Measurements from ENCODE around the gene TBC1D25.

TBC1D25 gene

DNA sequence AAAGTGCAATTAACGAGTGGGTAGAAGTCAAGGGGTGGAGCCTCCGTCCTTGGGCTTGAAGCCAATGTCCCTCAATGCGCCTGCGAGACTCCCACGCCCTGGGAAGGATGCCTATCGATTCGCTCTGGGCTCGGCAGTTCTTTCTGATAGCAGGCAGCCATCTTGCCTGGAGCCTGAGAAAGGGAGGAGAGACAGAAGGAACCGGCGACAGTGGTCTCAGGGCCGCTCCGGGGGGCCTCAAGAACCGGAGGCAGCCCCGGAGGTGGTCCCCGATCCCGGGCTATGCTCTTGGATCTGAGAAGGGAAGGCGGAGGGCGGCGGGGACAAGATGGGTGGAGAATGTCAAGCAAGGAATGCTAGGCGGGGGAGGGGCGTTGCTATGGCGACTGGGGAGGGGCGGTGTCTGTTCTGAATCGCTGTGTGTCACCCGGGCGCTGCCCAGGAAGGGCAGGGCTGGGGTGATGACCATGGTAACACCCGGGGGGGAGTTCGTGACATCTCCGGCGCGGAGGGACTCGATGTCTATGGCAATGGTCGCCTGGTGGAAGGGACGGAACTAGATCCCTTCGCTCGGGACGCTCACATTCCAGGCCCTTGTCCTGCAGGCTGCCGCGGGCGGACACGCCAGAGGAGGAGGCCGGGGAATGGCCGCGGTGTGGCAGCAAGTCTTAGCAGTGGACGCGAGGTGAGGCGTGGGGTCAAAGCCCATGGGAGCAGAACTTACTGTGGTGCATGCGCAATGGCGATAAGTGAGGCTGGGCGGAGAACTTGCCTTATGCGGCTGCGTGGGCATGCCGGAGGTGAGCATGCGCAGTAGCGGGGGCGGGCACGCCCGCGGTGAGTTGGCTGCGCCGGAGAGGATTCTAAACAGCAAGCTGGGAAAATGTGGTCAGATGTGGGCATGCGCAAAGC lies 58.1 kb downstream of the TBC1D25 start, which contains the start of gene WDR13:
Gene WDR13 (plus strand): TSS at position 140 of the 912 bp plus-strand sequence. CDS start 505 bp downstream, at position 645.
- peak; percentile 68 for DNase-seq (ENCODE audit: low read depth, low spot score)
- peak within 1 kb of the TSS; percentile 90 for H3K27ac ChIP-seq

GRCh38 chrX:48598614-48599013 lies 59.1 kb downstream of the TBC1D25 start:
- H3K27ac ChIP-seq: peak overlapping the region; percentile 90
- no peak for DNase-seq (ENCODE audit: low read depth, low spot score)

- DNase-seq (ENCODE audit: low read depth, low spot score): no peak
- no peak overlapping the region for H3K27ac ChIP-seq
Observed at GRCh38 chrX:48599341-48599740, 59.8 kb downstream of the TBC1D25 start.

DNA sequence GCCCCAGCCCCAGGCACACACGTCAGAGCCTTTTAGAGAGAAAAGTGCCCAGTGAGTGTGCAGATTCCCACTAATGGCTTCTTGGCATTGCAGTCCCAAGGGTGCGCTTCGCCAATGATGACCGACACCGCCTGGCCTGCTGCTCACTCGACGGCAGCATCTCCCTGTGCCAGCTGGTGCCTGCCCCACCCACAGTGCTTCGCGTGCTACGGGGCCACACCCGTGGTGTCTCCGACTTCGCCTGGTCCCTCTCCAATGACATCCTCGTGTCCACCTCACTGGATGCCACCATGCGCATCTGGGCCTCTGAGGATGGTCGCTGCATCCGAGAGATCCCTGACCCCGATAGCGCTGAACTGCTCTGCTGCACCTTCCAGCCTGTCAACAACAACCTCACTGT lies 60.7 kb downstream of the TBC1D25 start:
- DNase-seq (ENCODE audit: low read depth, low spot score): no peak
- no peak overlapping the region for H3K27ac ChIP-seq

DNA sequence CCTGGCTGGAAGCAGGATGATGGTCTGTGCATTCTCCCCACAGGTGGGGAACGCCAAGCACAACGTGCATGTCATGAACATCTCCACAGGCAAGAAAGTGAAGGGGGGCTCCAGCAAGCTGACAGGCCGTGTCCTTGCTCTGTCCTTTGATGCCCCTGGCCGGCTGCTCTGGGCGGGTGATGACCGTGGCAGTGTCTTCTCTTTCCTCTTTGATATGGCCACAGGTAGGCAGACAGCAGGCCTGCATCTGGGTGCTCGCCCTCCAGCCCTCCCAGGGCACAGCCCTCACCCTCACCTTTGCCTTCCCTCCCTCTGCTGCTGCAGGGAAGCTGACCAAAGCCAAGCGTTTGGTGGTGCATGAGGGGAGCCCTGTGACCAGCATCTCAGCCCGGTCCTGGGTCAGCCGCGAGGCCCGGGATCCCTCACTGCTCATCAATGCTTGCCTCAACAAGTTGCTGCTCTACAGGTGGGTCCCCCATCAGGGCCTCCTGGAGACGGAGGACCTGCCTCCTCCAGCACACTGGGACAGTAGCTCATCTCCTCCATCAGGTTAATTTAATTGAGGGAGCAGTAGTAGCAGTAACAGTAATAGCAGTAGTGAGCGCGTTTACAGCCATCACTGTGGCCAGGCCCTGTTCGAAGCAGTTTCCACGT lies 62.4 kb downstream of the TBC1D25 start:
- DNase-seq (ENCODE audit: low read depth, low spot score): no peak
- no peak overlapping the region for H3K27ac ChIP-seq

DNA sequence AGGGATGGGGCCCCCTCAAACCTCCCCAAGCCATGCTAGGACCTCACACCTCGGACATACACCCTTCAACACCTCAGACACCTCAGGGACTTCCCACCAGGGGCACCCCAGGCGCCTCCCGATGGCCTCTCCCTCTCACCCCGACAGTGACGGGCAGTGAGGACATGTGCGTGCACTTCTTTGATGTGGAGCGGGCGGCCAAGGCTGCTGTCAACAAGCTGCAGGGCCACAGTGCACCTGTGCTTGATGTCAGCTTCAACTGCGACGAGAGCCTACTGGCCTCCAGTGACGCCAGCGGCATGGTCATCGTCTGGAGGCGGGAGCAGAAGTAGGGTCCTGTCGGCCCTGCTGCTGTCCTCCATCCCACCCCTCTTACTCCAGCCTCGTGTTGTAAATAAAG lies 65.2 kb downstream of the TBC1D25 start:
- H3K27ac ChIP-seq: no peak overlapping the region
- no peak for DNase-seq (ENCODE audit: low read depth, low spot score)

DNA sequence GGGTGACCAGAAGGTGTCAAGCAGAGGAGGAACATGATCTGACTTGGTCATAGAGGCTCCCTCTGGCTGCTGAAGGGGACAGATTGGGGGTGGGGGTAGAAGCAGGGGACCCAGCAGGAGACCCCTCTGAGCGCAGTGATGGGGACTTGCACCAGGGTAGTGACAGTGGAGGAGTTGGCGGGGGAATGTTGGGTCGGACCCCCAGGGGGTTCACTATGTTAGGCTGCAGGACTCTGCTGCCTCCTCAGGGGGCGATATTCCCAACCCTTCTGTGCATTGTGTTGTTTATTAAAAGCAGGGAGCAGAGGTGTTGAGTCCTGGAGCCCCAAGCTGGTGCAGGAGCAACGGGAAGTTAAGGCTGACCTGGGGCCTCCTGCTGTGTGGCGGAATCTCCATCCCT lies 66.6 kb downstream of the TBC1D25 start:
- DNase-seq (ENCODE audit: low read depth, low spot score): no peak
- no peak overlapping the region for H3K27ac ChIP-seq

DNA sequence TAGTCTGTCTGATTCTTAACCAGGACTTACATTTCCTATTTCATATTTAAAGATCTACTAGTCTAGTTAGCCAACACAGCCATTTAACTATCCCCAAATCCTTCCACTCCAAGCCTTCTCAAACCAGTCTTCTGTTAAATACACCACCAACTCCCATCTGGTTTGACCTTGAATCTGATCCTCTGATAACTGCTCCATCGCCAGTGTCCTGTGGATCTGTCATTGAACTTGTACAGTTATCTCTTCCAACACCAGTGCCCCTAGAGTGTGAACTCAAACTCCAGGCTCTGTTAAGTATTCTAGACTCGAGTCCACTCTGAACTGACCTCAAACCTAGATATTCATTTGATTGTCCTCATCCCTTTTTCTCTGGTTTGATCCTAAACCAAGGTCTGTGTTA lies 72.2 kb downstream of the TBC1D25 start:
- DNase-seq (ENCODE audit: low read depth, low spot score): no peak
- H3K27ac ChIP-seq: no peak overlapping the region

All from epithelial cell of prostate (primary cell).